ENCODE data around the gene CREB3L1. TPM values are rescaled to one million over a fixed set of nuclear protein-coding genes. Genes with fewer than 3 reads are reported as not detected.
A peak's percentile ranks its signal among the peaks of the same experiment; 100 is the strongest.

CREB3L1 gene
- total RNA-seq, 2 experiments from 2014 or later = not detected

GRCh38 chr11:46242041-46242951 is 35.2 kb upstream of the CREB3L1 start:
- H3K4me1 Mint-ChIP-seq = peaks cover 33% of the 10 kb centered on the region
- H3K4me3 Mint-ChIP-seq = peak overlapping the region; percentile 82
- no peaks in the 10 kb centered on the region for H3K9me3 Mint-ChIP-seq (ENCODE audit: low read depth)
- no peaks in the 10 kb centered on the region for H3K27me3 Mint-ChIP-seq
- ATAC-seq (no peak), DNase-seq (no peak)
- no peaks in the 10 kb centered on the region for H3K36me3 Mint-ChIP-seq
- H3K27ac Mint-ChIP-seq = peak overlapping the region; percentile 85
- CTCF ChIA-PET = interaction anchor here (0.9 to 10.4 kb wide), 14 partner anchors 8 to 375 kb away, joined by 3 to 189 read pairs (median 4); partner anchors contain the start of genes ATG13, CHRM4 and HARBI1

- H3K4me3 Mint-ChIP-seq = peak overlapping the region; percentile 82
- H3K27ac Mint-ChIP-seq = peak overlapping the region; percentile 85
- CTCF ChIA-PET = interaction anchor here (0.9 to 10.4 kb wide), 18 partner anchors 9 to 374 kb away, joined by 3 to 189 read pairs (median 4); partner anchors contain the start of genes ATG13, CHRM4 and HARBI1
- no peaks in the 10 kb centered on the region for H3K27me3 Mint-ChIP-seq
- H3K36me3 Mint-ChIP-seq = no peaks in the 10 kb centered on the region
- peak; percentile 86 for ATAC-seq
- no peaks in the 10 kb centered on the region for H3K9me3 Mint-ChIP-seq (ENCODE audit: low read depth)
- DNase-seq = peak; percentile 92
- peaks cover 28% of the 10 kb centered on the region for H3K4me1 Mint-ChIP-seq
These were observed 34.3 kb upstream of the CREB3L1 start for GRCh38 chr11:46242952-46243795.

- H3K4me3 Mint-ChIP-seq = peak overlapping the region; percentile 82
- ATAC-seq (no peak), DNase-seq (no peak)
- H3K27ac Mint-ChIP-seq = peak overlapping the region; percentile 85
- H3K9me3 Mint-ChIP-seq (ENCODE audit: low read depth) = no peaks in the 10 kb centered on the region
- no peaks in the 10 kb centered on the region for H3K27me3 Mint-ChIP-seq
- H3K4me1 Mint-ChIP-seq = peaks cover 24% of the 10 kb centered on the region
- CTCF ChIA-PET = interaction anchor here (0.9 to 10.4 kb wide), 15 partner anchors 9 to 279 kb away, joined by 3 to 189 read pairs (median 4); no protein-coding TSS in a partner anchor
- no peaks in the 10 kb centered on the region for H3K36me3 Mint-ChIP-seq
These were observed 33.7 kb upstream of the CREB3L1 start for GRCh38 chr11:46243796-46244109.

- peaks cover 17% of the 10 kb centered on the region for H3K4me1 Mint-ChIP-seq
- ATAC-seq (no peak), DNase-seq (no peak)
- no peak overlapping the region for H3K4me3 Mint-ChIP-seq
- peaks cover 3% of the 10 kb centered on the region for H3K27me3 Mint-ChIP-seq
- H3K36me3 Mint-ChIP-seq = no peaks in the 10 kb centered on the region
- H3K9me3 Mint-ChIP-seq (ENCODE audit: low read depth) = no peaks in the 10 kb centered on the region
- no peak overlapping the region for H3K27ac Mint-ChIP-seq
- CTCF ChIA-PET = no interaction called here
These were observed 30.9 kb upstream of the CREB3L1 start for GRCh38 chr11:46246521-46246920.

- CTCF ChIA-PET = no interaction called here
- H3K9me3 Mint-ChIP-seq (ENCODE audit: low read depth) = no peaks in the 10 kb centered on the region
- H3K4me1 Mint-ChIP-seq = peaks cover 15% of the 10 kb centered on the region
- no peak for ATAC-seq
- no peak overlapping the region for H3K4me3 Mint-ChIP-seq
- DNase-seq = no peak
- H3K27ac Mint-ChIP-seq = no peak overlapping the region
- H3K36me3 Mint-ChIP-seq = no peaks in the 10 kb centered on the region
- peaks cover 3% of the 10 kb centered on the region for H3K27me3 Mint-ChIP-seq
These were observed 30.4 kb upstream of the CREB3L1 start for GRCh38 chr11:46247090-46247489.

GRCh38 chr11:46247659-46248058 is 29.8 kb upstream of the CREB3L1 start:
- CTCF ChIA-PET = no interaction called here

GRCh38 chr11:46248289-46249102 is 29.0 kb upstream of the CREB3L1 start:
- H3K4me3 Mint-ChIP-seq = no peak overlapping the region
- peaks cover 5% of the 10 kb centered on the region for H3K4me1 Mint-ChIP-seq
- CTCF ChIA-PET = interaction anchor here (0.7 to 1.5 kb wide), 3 partner anchors 10 to 61 kb away, joined by 3 read pairs; no protein-coding TSS in a partner anchor
- no peak overlapping the region for H3K27ac Mint-ChIP-seq
- no peak for ATAC-seq
- no peaks in the 10 kb centered on the region for H3K36me3 Mint-ChIP-seq
- H3K27me3 Mint-ChIP-seq = peaks cover 5% of the 10 kb centered on the region
- DNase-seq = no peak
- no peaks in the 10 kb centered on the region for H3K9me3 Mint-ChIP-seq (ENCODE audit: low read depth)

More at GRCh38 chr11:46247659-46248058, 29.8 kb upstream of the CREB3L1 start:
- no peak overlapping the region for H3K4me3 Mint-ChIP-seq
- H3K9me3 Mint-ChIP-seq (ENCODE audit: low read depth) = no peaks in the 10 kb centered on the region
- H3K27ac Mint-ChIP-seq = no peak overlapping the region
- DNase-seq = peak; percentile 54
- peaks cover 11% of the 10 kb centered on the region for H3K4me1 Mint-ChIP-seq
- ATAC-seq = no peak
- no peaks in the 10 kb centered on the region for H3K36me3 Mint-ChIP-seq
- H3K27me3 Mint-ChIP-seq = peaks cover 5% of the 10 kb centered on the region

- CTCF ChIA-PET = interaction anchor here (0.7 to 1.7 kb wide), 5 partner anchors 10 to 65 kb away, joined by 3 to 7 read pairs (median 3); no protein-coding TSS in a partner anchor
- H3K27ac Mint-ChIP-seq = no peak overlapping the region
- no peaks in the 10 kb centered on the region for H3K9me3 Mint-ChIP-seq (ENCODE audit: low read depth)
- peaks cover 5% of the 10 kb centered on the region for H3K27me3 Mint-ChIP-seq
- DNase-seq (no peak), ATAC-seq (no peak)
- H3K4me1 Mint-ChIP-seq = no peaks in the 10 kb centered on the region
- H3K36me3 Mint-ChIP-seq = no peaks in the 10 kb centered on the region
- no peak overlapping the region for H3K4me3 Mint-ChIP-seq
These were observed 28.1 kb upstream of the CREB3L1 start for GRCh38 chr11:46249103-46249937.

- Mint-ChIP-seq H3K4me1 (no peaks in the 10 kb centered on the region), H3K27me3 (peaks cover 5% of the 10 kb centered on the region), H3K9me3 (ENCODE audit: low read depth) (no peaks in the 10 kb centered on the region), H3K36me3 (no peaks in the 10 kb centered on the region), H3K27ac (no peak overlapping the region), H3K4me3 (no peak overlapping the region)
- ATAC-seq (no peak), DNase-seq (no peak)
- CTCF ChIA-PET = interaction anchor here (1.2 to 1.7 kb wide), 3 partner anchors 10 to 64 kb away, joined by 3 to 7 read pairs (median 3); no protein-coding TSS in a partner anchor
These were observed 27.3 kb upstream of the CREB3L1 start for GRCh38 chr11:46249938-46250744.

GRCh38 chr11:46250745-46251052 is 26.8 kb upstream of the CREB3L1 start:
- Mint-ChIP-seq H3K27ac (no peak overlapping the region), H3K36me3 (no peaks in the 10 kb centered on the region), H3K9me3 (ENCODE audit: low read depth) (no peaks in the 10 kb centered on the region), H3K4me1 (no peaks in the 10 kb centered on the region), H3K27me3 (peaks cover 5% of the 10 kb centered on the region), H3K4me3 (no peak overlapping the region)
- no peak for ATAC-seq
- CTCF ChIA-PET = interaction anchor here (1.7 kb wide), 1 partner anchor 11 kb away, joined by 7 read pairs; no protein-coding TSS in a partner anchor
- no peak for DNase-seq

GRCh38 chr11:46251954-46252353 is 25.5 kb upstream of the CREB3L1 start:
- no peaks in the 10 kb centered on the region for H3K4me1 Mint-ChIP-seq
- CTCF ChIA-PET = no interaction called here
- ATAC-seq = no peak

More at GRCh38 chr11:46251954-46252353, 25.5 kb upstream of the CREB3L1 start:
- Mint-ChIP-seq H3K36me3 (no peaks in the 10 kb centered on the region), H3K4me3 (no peak overlapping the region), H3K27me3 (peaks cover 5% of the 10 kb centered on the region), H3K27ac (no peak overlapping the region), H3K9me3 (ENCODE audit: low read depth) (no peaks in the 10 kb centered on the region)
- DNase-seq = no peak

Data from activated CD8-positive, alpha-beta memory T cell treated with anti-CD3 and anti-CD28 coated beads, Interleukin-2, amount 10 ng/mL, durations not matched to agents 7 days and 5 days (primary cell).